ENCODE data around the gene GMPPB. TPM values are rescaled to one million over a fixed set of nuclear protein-coding genes. Genes with fewer than 3 reads are reported as not detected.
"Not testable (repeated sequence)": the region's sequence is repeated elsewhere in the genome, so short reads cannot be mapped to it uniquely, and the experiment has no call there.

The GMPPB gene
- total RNA-seq, 1 donor from 2014 or later, result 34.8 TPM

DNA sequence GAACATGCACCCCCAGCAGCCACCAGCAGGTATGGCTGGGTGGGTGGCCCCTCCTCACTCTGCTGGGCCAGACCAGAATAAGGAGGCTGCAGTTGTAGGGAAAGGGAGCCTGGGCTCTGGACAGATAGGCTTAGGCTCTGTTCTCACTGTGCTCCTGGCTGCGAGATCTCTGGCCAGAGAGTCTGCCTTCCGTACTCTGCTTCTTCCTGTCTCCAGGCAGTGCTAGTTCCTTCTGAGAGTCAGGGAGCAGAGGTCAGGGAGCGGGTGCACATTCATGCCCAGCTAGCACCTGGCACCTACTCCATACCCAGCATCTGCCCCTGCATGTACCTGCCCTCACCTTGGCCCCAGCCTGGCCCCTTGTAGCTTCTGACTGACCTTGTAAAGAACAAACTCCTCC is 32.3 kb downstream of the GMPPB start:
- DNase-seq (ENCODE audit: low read depth), result not testable (repeated sequence)

DNA sequence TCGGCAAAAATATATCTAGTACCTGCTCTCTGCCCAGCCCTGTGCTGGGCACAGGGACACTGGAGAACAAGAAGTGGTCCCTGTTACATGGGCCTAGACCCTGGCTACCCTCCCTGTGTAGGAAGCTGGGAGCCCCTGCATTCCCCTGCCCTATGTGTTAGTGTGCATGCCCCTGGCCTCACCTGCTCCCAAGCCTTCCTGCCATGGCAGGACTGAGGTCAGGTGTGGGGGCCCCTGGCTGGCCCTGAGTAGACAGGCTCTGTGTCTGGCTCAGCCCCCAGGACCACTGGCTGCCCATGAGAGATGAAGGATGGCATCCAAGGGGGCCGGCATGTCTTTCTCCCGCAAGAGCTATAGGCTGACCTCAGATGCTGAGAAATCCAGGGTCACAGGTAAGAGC is 32.9 kb downstream of the GMPPB start:
- not testable (repeated sequence) for DNase-seq (ENCODE audit: low read depth)

DNA sequence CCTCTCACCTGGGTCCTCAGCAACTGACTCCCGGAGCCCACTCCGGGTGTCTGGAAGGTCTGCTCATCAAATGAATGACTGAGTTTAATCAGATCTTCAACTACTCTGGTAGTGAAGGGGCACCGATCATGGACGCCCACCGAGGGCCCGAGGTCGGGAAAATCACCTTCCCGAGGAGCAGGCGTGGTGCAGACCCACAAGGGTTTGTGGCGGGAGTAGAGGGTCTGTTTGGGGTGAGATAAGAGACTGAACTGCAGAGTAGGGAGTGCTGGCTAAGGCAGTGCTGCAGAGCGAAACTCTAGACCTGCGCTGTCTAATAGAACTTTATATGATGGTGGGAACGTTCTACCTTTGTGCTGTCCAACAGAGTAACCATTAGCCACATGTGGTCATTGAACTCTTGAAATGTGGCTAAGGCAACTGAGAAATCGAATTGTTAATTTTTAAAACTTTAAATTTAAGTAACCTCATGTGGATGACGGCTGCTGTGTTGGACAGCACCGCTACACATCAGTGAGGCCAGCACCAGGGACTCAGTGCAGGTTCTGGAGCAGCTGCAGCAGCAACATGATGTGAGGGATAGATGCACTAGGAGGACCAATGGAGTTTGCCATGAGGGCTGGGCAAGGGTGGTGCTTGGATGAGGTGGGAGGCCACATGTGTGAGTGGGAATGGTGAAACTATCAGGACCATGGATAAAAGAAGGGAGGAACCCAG is 33.7 kb downstream of the GMPPB start:
- not testable (repeated sequence) for DNase-seq (ENCODE audit: low read depth)

DNA sequence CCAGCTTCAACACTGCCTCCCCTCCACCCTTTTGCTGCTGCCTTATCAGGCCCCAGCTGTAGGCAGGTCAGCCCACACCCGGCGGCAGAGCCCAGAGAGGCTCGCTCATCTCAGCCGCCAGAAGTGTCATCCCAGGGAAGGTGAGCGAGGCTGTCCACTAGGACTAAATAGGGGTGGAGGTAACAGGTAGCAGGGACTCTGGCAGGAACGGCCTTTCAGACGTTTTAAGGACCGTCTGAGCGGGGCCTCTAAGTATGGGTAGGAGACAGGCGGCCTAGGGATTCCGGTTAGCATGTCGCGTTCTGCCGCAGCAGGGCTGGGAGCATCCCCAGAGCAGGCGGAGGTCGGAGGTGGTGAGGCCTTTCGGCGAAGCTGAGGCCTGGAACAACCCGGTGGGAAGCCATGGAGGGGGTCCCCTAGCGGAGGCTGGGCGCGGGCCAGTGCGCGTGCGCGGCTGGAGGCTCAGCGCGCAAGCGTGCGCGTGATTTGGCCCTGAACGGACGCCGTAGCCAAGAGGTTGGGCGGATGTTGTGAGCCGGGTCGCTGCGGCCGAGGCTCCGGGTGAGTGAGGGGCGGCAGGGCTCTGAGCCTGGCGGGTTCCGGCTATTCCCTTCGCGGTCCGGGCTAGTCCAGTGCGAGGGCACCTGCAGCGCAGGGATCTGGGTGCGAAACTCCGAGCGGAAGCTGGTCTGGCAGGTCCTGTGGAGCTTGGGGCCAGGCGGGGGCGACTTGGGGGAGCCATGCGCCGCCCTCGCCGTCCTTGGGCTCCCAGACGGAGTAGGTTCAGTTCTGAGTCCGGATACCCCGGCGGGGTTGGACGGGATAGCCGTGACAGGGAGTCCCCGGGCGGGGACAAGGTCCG is 34.5 kb downstream of the GMPPB start, which contains the start of the genes MST1 and RNF123:
TSS of gene MST1 (minus strand) at position 429 of the 862 bp plus-strand sequence. CDS start 783 bp downstream, outside the sequence.
TSS of gene RNF123 (plus strand) at position 512 of the 862 bp plus-strand sequence. CDS start 1,609 bp downstream, outside the sequence.
- DNase-seq (ENCODE audit: low read depth), result peak; percentile 69

DNA sequence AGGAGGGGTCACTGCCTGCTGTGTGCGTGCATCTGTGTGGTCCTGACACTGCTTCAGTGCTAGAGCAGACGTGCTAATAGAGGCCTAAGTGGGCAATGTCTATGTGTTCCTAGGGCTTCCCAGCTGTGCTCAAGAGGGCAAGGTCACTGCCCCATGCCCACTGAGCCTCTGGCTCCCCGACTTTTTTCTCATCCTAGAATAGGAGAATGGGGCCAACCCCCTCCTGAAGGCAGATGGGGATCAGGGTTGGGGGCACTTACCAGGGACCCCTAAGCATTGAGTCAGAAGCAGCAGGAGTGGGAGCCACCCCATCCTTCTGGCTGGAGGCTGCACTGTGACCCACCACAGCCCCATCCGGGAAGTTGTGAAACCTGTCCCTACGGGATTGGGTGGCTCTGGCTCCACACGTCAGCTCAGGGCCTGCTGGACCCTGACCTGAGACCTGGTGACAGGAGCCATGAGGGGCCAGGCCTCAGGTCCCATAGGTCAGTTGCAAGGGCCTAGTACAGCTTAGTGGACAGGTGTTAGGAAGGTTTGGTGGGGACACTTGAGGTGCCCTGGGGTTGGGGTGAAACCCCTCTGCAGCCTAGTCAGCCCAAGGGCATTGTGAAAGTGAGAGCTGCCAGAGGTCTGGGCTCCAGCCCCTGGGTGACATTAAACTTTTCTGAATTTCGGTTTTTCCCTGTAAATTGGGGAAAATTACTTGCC is 35.3 kb downstream of the GMPPB start:
- not testable (repeated sequence) for DNase-seq (ENCODE audit: low read depth)

DNA sequence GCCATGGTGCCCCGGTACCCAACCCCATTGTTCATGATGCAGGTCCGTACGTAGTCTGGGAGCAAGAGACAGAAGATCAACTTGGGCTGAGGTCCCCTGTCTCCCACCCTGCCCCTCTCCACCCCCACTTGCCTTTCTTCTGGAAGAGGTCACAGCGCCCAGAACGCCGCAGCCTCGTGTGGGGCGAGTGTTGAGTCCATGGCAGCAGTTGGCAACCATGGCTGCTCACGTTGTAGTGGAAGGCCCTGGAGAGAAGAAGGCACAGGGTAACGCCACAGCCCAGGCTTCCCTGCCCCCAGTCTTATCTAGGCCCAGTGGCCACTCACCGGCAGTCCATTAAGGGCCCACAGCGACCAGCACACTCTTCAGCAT is 36.3 kb downstream of the GMPPB start:
- DNase-seq (ENCODE audit: low read depth), result not testable (repeated sequence)

DNA sequence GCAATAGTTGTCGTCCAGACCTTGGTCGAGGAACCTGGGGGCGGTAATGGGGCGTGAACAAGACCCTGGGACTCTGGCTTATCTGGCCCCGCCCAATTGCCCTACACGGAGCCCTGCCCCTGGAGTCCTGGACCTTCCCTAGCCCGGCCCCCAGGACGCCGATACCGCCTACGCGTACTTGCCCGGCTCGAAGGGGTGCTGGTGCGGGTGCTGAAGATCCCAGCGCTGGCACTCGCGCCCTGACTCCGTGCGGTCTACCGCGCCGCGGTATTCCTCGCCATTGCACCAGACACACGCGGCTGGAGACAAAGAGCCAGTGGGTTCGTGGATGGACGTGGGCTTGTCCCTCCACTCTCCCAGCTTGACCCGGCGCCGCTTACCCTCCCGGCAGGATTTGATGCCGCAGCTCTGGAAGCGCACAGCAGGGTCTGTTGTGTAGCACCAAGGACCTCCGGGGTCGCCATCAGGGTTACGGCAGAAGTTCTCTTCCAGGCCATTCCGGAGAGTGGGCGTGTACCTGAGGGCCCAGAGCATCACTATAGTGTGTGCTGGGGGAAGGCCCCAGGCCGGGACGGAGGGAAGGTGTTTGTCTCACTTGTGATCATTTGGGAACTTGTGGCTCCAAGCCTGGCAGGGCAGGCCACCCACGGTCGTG is 36.9 kb downstream of the GMPPB start:
- peak; percentile 57 for DNase-seq (ENCODE audit: low read depth)

DNA sequence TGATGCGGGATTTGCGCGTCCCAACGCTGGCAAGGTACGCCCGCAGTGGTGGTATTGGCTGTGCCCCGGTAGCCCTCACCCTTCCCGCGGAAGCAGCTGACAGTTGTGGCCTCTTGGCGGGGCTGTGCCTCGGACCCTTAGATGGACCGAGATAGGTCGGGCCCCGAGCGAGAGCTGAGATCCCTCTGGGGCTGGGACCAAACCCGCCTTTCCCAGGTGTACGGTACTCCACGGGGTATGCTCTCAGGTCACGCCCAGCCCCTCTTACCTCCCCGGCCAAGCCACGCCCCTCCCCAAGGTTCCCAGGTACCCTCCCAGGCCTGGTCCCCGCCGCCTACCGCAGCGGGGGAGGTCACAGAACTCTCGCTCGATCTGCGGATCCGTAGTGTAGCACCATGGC is 37.4 kb downstream of the GMPPB start:
- DNase-seq (ENCODE audit: low read depth), result not testable (repeated sequence)

DNA sequence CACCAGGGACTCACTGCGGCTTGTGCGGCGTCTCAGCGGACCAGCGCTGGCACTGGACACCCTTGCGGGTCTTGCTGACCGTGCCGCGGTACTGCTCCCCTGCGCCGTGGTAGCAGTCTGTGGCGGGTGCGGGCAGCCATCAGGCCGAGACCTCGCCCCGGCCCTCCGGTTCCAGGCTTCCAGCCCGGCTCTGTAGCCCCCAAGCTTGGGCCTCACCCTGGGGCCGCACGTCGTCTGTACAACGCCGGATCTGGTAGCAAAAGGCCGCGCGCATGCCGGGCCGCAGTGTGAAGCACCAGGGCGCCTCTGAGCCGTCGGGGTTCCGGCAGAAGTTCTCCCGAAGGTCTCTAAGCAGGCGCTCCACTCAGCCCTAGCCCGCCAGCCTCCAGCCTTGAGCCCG is 37.9 kb downstream of the GMPPB start:
- DNase-seq (ENCODE audit: low read depth), result not testable (repeated sequence)

DNA sequence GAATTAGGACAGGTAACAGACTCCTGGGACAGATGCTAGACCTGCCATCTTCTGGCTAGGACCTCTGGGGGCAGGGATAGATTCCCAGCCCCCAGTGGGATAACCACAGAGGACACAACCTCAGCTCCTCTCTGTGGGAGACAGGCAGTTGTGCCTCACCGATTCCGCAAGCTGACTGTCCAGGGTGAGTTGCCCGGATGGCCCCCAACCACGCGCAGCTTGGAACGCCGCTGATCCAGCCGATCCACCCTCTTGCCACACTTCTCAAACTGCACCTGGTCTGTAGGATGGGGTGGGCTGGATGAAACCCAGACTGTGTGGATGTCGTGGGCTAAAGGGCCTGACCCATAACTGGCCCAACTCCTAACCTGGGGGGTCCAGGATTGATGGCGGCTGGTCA is 38.6 kb downstream of the GMPPB start:
- not testable (repeated sequence) for DNase-seq (ENCODE audit: low read depth)

DNA sequence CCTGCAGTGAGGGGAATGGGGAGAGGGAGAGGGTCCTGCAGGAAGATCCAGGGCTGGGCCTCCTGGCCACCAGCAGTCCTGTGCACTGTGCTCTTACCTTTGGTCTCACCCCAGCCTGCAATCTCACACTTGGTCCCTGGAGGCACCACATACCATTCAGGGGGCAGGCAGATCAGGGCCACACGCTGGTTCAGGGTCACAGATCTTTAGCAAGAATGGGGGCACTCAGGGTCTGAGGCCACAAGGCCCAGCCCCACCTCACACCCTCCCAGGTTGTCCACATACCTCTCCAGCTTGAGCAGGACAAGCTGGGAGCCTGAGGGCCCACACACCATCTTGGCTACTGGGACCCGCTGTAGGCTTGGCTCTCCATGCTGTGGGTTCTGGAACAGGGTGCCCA is 39.3 kb downstream of the GMPPB start:
- DNase-seq (ENCODE audit: low read depth), result not testable (repeated sequence)

DNA sequence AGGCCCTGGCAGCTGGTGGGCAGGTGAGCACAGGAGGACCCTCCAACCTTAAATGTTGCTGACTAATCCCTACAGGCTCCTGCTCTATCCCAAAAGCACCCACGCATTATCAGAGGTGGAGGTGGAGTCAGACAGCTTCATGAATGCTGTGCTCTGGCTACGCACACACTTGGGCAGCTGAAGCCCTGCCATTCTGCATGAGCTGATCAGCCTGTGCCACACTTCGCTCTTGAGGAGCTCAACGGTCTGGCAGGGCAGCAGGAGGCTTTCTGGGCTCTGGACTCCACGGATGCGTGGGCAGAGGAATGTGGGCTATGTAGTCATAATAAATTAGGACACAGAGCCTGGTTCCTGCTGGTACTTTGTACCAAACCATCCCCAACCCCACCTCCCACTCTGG is 40.6 kb downstream of the GMPPB start:
- peak; percentile 79 for DNase-seq (ENCODE audit: low read depth)

DNA sequence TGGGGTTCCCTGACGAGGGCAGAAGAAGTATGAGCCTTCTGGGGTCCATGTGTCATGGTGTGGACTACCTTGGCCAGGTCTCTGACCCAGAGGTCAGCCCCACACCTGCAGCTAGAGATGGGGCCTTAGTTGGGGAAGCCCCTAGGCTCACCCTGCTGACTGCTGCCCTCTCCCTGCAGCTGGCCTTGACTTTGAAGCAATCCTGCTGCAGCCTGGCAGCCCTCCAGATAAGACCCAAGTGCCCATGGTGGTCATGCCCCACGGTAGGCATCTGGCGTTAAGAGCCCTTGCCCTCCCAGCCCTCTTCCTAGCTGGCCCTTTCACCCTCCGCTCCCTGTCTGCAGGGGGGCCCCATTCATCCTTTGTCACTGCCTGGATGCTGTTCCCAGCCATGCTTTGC is 42.2 kb downstream of the GMPPB start:
- DNase-seq (ENCODE audit: low read depth), result no peak

DNA sequence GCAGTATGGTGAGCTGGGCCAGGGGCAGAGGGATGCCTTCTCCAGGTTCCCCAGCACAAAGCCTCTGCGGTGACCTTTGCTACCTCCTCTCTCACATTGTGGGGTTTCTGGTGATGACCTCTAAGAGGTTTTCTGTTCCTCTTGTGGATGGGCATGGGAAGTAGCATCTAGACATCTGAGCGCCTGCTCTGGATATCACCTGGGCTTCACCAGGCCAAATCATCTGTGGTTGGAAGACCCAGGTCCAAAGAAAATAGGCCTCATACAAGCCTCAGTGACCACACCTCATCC is 42.6 kb downstream of the GMPPB start:
- DNase-seq (ENCODE audit: low read depth), result no peak

DNA sequence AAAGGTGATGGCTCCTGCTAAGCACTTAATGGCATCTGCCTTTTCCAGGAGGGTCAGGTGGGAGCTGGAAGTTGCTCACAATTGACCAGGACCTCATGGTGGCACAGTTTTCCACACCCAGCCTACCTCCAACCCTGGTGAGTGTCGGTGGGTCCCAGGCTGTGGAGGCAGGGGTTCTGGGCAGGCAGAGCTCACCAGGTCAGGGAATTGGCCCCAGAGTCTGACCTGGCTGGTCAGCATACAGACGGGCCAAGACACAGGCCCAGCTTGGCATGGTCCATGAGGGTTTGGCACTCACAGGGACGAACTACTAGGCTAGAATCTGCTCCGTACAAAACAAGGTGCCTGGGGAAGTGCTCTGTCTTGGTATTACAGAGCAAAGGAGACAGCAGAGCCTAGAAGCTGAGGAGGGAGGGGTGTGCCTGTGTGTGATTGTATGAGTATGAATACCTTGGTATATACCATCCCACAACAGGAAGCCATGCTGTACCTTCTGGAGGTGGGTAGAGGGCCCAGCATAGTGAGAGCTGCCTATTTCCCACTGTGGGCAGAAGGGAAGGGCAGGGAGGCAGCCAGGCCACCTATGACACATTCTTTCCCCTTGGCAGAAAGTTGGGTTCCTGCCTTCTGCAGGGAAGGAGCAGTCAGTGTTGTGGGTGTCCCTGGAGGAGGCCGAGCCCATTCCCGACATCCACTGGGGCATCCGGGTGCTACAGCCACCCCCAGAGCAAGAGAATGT is 43.1 kb downstream of the GMPPB start:
- no peak for DNase-seq (ENCODE audit: low read depth)

DNA sequence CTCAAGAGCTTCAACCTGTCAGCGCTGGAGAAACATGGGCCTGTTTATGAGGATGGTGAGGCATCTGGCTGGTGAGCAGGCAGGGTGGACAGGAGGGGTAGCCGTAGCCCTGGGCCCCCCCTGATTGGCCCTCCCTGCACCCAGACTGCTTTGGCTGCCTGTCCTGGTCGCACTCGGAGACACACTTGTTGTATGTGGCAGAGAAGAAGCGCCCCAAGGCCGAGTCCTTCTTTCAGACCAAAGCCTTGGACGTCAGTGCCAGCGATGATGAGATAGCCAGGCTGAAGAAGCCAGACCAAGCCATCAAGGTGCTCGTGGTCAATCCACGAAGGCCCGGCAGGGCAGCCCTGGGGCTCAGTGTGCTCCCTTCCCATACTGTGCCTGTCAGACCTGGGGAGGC is 47.8 kb downstream of the GMPPB start:
- DNase-seq (ENCODE audit: low read depth), result no peak

DNA sequence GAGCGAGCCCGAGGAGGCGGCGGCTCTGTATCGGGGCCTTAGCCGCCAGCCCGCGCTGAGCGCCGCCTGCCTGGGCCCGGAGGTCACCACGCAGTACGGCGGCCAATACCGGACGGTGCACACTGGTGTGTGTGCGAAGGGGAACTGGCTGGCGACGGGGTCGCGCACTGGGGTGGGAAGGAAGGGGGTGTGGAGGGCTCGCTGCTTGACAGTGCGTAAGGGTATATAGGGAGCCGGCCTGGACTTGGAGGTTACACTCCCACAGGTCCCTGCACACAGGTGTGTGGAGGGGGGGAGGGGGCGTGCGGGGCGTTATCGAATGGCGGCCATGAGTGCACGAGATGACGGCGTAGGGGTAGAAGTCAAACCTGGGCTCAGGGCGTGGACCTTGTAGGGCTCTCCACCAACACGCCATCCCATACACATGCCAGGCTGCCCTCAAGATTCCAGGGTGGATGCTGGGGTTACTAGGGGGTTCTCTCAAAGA is 49.2 kb downstream of the GMPPB start:
- DNase-seq (ENCODE audit: low read depth), result no peak

DNA sequence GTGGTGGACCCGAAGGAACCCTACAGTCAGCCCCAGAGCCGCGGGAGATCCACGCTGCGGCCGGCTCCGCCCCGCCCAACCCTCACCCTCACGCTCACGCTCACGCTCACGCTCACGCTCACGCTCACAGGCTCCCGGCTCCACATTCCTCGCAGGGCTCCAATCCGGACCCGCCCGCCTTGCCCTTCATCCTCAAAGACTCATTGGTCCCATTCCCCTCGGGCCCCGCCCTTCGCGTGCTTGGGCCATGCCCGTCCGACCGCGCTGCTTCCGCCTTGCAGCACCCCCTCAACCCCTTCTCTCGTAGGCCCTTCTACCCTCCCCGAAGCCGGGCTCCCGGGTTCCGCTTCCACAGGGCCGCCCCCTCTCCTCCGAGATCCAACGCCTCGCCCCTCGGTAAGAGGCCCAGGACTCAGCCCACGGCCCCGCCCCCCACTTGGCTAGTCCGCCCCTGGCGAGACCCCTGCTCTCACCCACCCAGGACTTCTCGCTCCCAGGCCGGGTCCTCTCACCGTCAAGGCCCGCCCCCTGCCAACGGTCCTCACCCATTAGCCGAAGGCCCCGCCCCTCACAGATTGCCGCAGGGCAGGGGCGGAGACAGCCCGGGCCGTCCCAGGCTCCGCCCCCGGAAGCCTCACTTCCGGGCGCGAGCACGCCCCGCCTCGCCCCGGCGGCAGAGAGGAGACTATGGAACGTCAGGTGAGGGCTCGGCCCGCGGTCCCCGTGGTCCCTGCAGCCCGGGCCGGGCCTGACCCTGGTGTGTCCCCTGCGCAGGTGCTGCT is 49.8 kb downstream of the GMPPB start, which contains the start of gene APEH:
TSS of gene APEH (plus strand) at position 637 of the 782 bp plus-strand sequence. CDS start at position 688, 51 bp downstream.
- peak; percentile 93 for DNase-seq (ENCODE audit: low read depth)

DNA sequence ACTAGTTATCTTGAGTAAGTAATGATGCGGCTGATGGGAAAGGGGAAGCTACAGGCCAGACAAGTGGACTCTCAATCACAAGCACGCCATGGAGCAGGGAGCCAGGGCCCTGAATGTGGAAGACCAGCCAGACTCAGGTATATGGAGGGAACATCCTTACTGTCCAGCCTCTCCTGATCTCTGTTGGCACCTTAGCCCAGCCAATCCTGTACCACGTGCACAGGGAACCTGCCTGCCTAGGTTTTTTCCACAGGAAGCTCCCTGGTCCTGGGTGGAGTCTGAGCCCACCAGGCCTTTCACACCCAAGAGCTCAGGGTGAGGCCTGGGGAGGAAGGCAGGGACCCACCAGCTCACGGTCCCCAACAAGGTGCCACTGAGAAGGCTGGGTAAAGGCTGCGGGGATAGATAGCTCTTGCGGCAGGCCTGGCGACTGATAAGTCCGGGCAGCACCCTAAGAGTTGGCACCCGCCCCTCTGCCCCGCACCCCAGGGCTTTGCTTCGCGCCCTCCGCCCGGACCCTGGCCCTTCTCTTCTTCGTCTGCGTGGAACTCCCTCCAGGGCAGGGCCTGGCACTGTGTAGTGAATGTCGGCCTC is 50.5 kb downstream of the GMPPB start:
- no peak for DNase-seq (ENCODE audit: low read depth)
